ENCODE results near the gene TMA7. TPM values are rescaled to one million over a fixed set of nuclear protein-coding genes. Genes with fewer than 3 reads are reported as not detected.

The TMA7 gene
- polyA plus RNA-seq, 1 donor from 2014 or later = 1,747 TPM

DNA sequence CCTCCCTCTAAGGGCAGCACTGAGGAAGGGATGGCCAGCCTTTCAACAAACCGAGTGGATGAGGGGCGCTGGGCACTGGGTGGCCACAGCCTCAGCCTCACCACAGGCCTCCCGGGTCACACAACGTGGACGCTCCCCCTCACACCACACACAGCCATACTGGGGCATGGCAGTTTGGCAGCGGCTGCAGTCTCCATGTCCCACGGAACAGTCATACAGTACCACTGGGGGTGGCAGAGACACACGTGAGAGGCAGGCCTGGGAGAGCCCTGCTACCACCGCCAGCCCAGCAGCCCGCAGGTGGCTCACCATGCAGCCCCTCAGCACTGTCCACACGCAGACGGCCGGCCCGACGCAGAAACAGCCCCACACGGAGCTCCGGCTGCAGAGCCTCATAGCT, 21.9 kb upstream of the TMA7 start:
- H3K79me2 ChIP-seq (replicated peaks; ENCODE audit: insufficient read depth, low read length) = peaks cover 6% of the 10 kb centered on the region
- peaks cover 3% of the 10 kb centered on the region for H4K20me1 ChIP-seq (ENCODE audit: insufficient read depth)
- H3K9ac ChIP-seq (ENCODE audit: low read length) = no peak overlapping the region
- TF ChIP-seq RAD21 (conservative IDR thresholded peaks at IDR 0.05) = no peak
- no peaks in the 10 kb centered on the region for H3F3A ChIP-seq (ENCODE audit: insufficient read depth, low read length, poor library complexity, severe bottlenecking)
- H3K27me3 ChIP-seq (ENCODE audit: insufficient read depth, low read depth, low read length) = no peaks in the 10 kb centered on the region
- no peaks in the 10 kb centered on the region for H3K9me2 ChIP-seq (ENCODE audit: insufficient read depth, low read length)
- H3K4me3 ChIP-seq (ENCODE audit: low read length) = no peak overlapping the region
- H3K27ac ChIP-seq (ENCODE audit: low read length) = no peak overlapping the region
- no peaks in the 10 kb centered on the region for H3K9me3 ChIP-seq (ENCODE audit: low read length)
- H2AFZ ChIP-seq (ENCODE audit: low read depth, low read length) = no peak overlapping the region
- H3K36me3 ChIP-seq (ENCODE audit: insufficient read depth, low read length) = no peaks in the 10 kb centered on the region
- H3K4me2 ChIP-seq (ENCODE audit: low read length) = no peak overlapping the region

GRCh38 chr3:48418651-48419050, 21.4 kb upstream of the TMA7 start:
- H3K4me2 ChIP-seq (ENCODE audit: low read length) = no peak overlapping the region
- peaks cover 12% of the 10 kb centered on the region for H3K79me2 ChIP-seq (replicated peaks; ENCODE audit: insufficient read depth, low read length)
- H3K9me3 ChIP-seq (ENCODE audit: low read length) = no peaks in the 10 kb centered on the region
- TF ChIP-seq EZH2 (IDR thresholded peaks at IDR 0.05; ENCODE audit: borderline replicate concordance, insufficient read depth, low read length, poor library complexity, severe bottlenecking) (no peak), RAD21 (conservative IDR thresholded peaks at IDR 0.05) (no peak), SMC3 (conservative IDR thresholded peaks at IDR 0.05; ENCODE audit: poor library complexity) (no peak), POLR2AphosphoS5 (IDR thresholded peaks at IDR 0.05) (no peak), EP300 (conservative IDR thresholded peaks at IDR 0.05; ENCODE audit: poor library complexity, severe bottlenecking) (no peak), TAF1 (IDR thresholded peaks at IDR 0.05; ENCODE audit: low read depth) (no peak), MXI1 (conservative IDR thresholded peaks at IDR 0.05; ENCODE audit: poor library complexity, severe bottlenecking) (no peak), REST (IDR thresholded peaks at IDR 0.05; ENCODE audit: borderline replicate concordance) (no peak)
- TF ChIP-seq, protein P1, sequence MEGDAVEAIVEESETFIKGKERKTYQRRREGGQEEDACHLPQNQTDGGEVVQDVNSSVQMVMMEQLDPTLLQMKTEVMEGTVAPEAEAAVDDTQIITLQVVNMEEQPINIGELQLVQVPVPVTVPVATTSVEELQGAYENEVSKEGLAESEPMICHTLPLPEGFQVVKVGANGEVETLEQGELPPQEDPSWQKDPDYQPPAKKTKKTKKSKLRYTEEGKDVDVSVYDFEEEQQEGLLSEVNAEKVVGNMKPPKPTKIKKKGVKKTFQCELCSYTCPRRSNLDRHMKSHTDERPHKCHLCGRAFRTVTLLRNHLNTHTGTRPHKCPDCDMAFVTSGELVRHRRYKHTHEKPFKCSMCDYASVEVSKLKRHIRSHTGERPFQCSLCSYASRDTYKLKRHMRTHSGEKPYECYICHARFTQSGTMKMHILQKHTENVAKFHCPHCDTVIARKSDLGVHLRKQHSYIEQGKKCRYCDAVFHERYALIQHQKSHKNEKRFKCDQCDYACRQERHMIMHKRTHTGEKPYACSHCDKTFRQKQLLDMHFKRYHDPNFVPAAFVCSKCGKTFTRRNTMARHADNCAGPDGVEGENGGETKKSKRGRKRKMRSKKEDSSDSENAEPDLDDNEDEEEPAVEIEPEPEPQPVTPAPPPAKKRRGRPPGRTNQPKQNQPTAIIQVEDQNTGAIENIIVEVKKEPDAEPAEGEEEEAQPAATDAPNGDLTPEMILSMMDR (IDR thresholded peaks at IDR 0.05; ENCODE audit: poor library complexity, severe bottlenecking) = no peak
- no peaks in the 10 kb centered on the region for H3K27me3 ChIP-seq (ENCODE audit: insufficient read depth, low read depth, low read length)
- no peak overlapping the region for H3K4me3 ChIP-seq (ENCODE audit: low read length)
- H4K20me1 ChIP-seq (ENCODE audit: insufficient read depth) = peaks cover 3% of the 10 kb centered on the region
- H3K9ac ChIP-seq (ENCODE audit: low read length) = no peak overlapping the region
- no peaks in the 10 kb centered on the region for H3K36me3 ChIP-seq (ENCODE audit: insufficient read depth, low read length)
- H3K9me2 ChIP-seq (ENCODE audit: insufficient read depth, low read length) = no peaks in the 10 kb centered on the region
- no peak overlapping the region for H2AFZ ChIP-seq (ENCODE audit: low read depth, low read length)
- H3K27ac ChIP-seq (ENCODE audit: low read length) = no peak overlapping the region
- H3F3A ChIP-seq (ENCODE audit: insufficient read depth, low read length, poor library complexity, severe bottlenecking) = no peaks in the 10 kb centered on the region

DNA sequence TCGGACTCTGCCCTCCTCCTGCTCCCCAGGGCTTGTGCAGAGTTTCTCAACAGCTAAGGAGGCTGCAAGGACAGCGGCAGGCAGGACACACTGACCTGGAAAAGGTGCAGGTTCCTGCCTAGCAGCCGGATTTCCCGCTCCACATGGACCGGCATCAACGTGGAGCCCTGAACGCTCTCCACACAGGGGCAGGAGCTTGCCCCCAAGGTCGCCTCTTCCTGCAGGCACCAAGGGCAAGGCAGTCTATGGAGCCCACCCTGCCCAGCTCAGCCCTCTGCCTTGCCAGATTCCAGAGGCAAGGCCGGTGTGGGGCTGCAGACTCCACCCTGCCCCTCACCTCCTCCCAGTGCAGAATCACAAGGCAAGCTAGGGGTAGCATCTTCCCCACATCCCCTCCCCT, 20.9 kb upstream of the TMA7 start:
- Histone ChIP-seq H2AFZ (ENCODE audit: low read depth, low read length) (no peak overlapping the region), H3K27ac (ENCODE audit: low read length) (no peak overlapping the region), H3K4me2 (ENCODE audit: low read length) (no peak overlapping the region), H4K20me1 (ENCODE audit: insufficient read depth) (peaks cover 3% of the 10 kb centered on the region), H3K79me2 (replicated peaks; ENCODE audit: insufficient read depth, low read length) (peaks cover 16% of the 10 kb centered on the region), H3K36me3 (ENCODE audit: insufficient read depth, low read length) (no peaks in the 10 kb centered on the region), H3K9ac (ENCODE audit: low read length) (no peak overlapping the region), H3F3A (ENCODE audit: insufficient read depth, low read length, poor library complexity, severe bottlenecking) (no peaks in the 10 kb centered on the region), H3K27me3 (ENCODE audit: insufficient read depth, low read depth, low read length) (no peaks in the 10 kb centered on the region), H3K9me2 (ENCODE audit: insufficient read depth, low read length) (no peaks in the 10 kb centered on the region), H3K4me3 (ENCODE audit: low read length) (no peak overlapping the region), H3K9me3 (ENCODE audit: low read length) (no peaks in the 10 kb centered on the region)
- TF ChIP-seq, protein P1 (IDR thresholded peaks at IDR 0.05; ENCODE audit: poor library complexity, severe bottlenecking) = no peak
- TF ChIP-seq EP300 (conservative IDR thresholded peaks at IDR 0.05; ENCODE audit: poor library complexity, severe bottlenecking) = no peak
- no peak for TF ChIP-seq EZH2 (IDR thresholded peaks at IDR 0.05; ENCODE audit: borderline replicate concordance, insufficient read depth, low read length, poor library complexity, severe bottlenecking)
- no peak for TF ChIP-seq SMC3 (conservative IDR thresholded peaks at IDR 0.05; ENCODE audit: poor library complexity)
- TF ChIP-seq RAD21 (conservative IDR thresholded peaks at IDR 0.05) = no peak
- no peak for TF ChIP-seq TAF1 (IDR thresholded peaks at IDR 0.05; ENCODE audit: low read depth)
- no peak for TF ChIP-seq REST (IDR thresholded peaks at IDR 0.05; ENCODE audit: borderline replicate concordance)
- no peak for TF ChIP-seq MXI1 (conservative IDR thresholded peaks at IDR 0.05; ENCODE audit: poor library complexity, severe bottlenecking)
- TF ChIP-seq POLR2AphosphoS5 (IDR thresholded peaks at IDR 0.05) = no peak

All from neural cell (in vitro differentiated cells).